LoVo (cell line): ENCODE data around the gene SOS2.
A peak's percentile ranks its signal among the peaks of the same experiment; 100 is the strongest.

Experiments used
- DNase-seq: peaks from one replicate; pipeline ENCODE4 v3.0.0-alpha.2; 2016; ENCODE audit warnings: low spot score

Gene SOS2

GRCh38 chr14:50231475-50232275 is at the start of gene SOS2:
SOS2 (minus strand) TSS chr14:50231578; CDS start chr14:50231283, 295 bp downstream.
- DNase-seq, result peak; percentile 84

GRCh38 chr14:50272498-50272897 is 41.1 kb upstream of the SOS2 start:
- no peak for DNase-seq

- DNase-seq, result no peak
These were observed 39.6 kb upstream of the SOS2 start for GRCh38 chr14:50270932-50271331.

GRCh38 chr14:50265029-50265428 is 33.7 kb upstream of the SOS2 start:
- DNase-seq, result no peak

GRCh38 chr14:50263321-50263720 is 31.9 kb upstream of the SOS2 start:
- DNase-seq, result no peak

- no peak for DNase-seq
These were observed 31.5 kb upstream of the SOS2 start for GRCh38 chr14:50262865-50263264.

- no peak for DNase-seq
These were observed 29.1 kb upstream of the SOS2 start for GRCh38 chr14:50260511-50260910.

GRCh38 chr14:50260072-50260471 is 28.7 kb upstream of the SOS2 start:
- no peak for DNase-seq

- no peak for DNase-seq
These were observed 26.4 kb upstream of the SOS2 start for GRCh38 chr14:50257732-50258131.

- no peak for DNase-seq
These were observed 22.9 kb upstream of the SOS2 start for GRCh38 chr14:50254248-50254647.

- DNase-seq, result no peak
These were observed 17.9 kb upstream of the SOS2 start for GRCh38 chr14:50249136-50249775.

GRCh38 chr14:50247245-50247644 is 15.9 kb upstream of the SOS2 start:
- no peak for DNase-seq

- peak; percentile 45 for DNase-seq
These were observed 11.4 kb upstream of the SOS2 start for GRCh38 chr14:50242566-50243310.

- no peak for DNase-seq
These were observed 10.7 kb upstream of the SOS2 start for GRCh38 chr14:50242096-50242495.

- DNase-seq, result no peak
These were observed 6.0 kb upstream of the SOS2 start for GRCh38 chr14:50237427-50237826.

- no peak for DNase-seq
These were observed 2.5 kb upstream of the SOS2 start for GRCh38 chr14:50233951-50234250.

- DNase-seq, result no peak
These were observed 2.0 kb upstream of the SOS2 start for GRCh38 chr14:50233166-50233950.

GRCh38 chr14:50232276-50232642 is 881 bp upstream of the SOS2 start:
- no peak for DNase-seq

- DNase-seq, result peak; percentile 57
These were observed 490 bp downstream of the SOS2 start for GRCh38 chr14:50230701-50231474.

- DNase-seq, result no peak
These were observed 1.0 kb downstream of the SOS2 start for GRCh38 chr14:50230401-50230700.

GRCh38 chr14:50229681-50230080 is 1.7 kb downstream of the SOS2 start:
- no peak for DNase-seq

GRCh38 chr14:50228313-50228712 is 3.1 kb downstream of the SOS2 start:
- DNase-seq, result no peak
